CD4-positive, alpha-beta T cell treated with Interleukin-17A for 1 hour (primary cell): ENCODE data around the gene SEMA6B.

Experiments
- DNase-seq: peaks from one replicate; pipeline ENCODE4 v3.0.0-alpha.2; 2020

Gene SEMA6B

GRCh38 chr19:4586691-4587090 lies 27.2 kb upstream of the SEMA6B start:
- no peak for DNase-seq

- DNase-seq, result no peak
Observed at GRCh38 chr19:4586245-4586644, 26.8 kb upstream of the SEMA6B start.

GRCh38 chr19:4585556-4585955 lies 26.1 kb upstream of the SEMA6B start:
- DNase-seq, result no peak

GRCh38 chr19:4584670-4585460 lies 25.4 kb upstream of the SEMA6B start:
- no peak for DNase-seq

- DNase-seq, result no peak
Observed at GRCh38 chr19:4583961-4584669, 24.6 kb upstream of the SEMA6B start.

- no peak for DNase-seq
Observed at GRCh38 chr19:4582980-4583842, 23.7 kb upstream of the SEMA6B start.

- no peak for DNase-seq
Observed at GRCh38 chr19:4581666-4582553, 22.4 kb upstream of the SEMA6B start.

- DNase-seq, result no peak
Observed at GRCh38 chr19:4580961-4581665, 21.6 kb upstream of the SEMA6B start.

GRCh38 chr19:4580021-4580901 lies 20.8 kb upstream of the SEMA6B start:
- no peak for DNase-seq

GRCh38 chr19:4579389-4579788 lies 19.9 kb upstream of the SEMA6B start:
- DNase-seq, result no peak

- no peak for DNase-seq
Observed at GRCh38 chr19:4578552-4579248, 19.2 kb upstream of the SEMA6B start.

- no peak for DNase-seq
Observed at GRCh38 chr19:4577020-4577782, 17.7 kb upstream of the SEMA6B start.

- DNase-seq, result peak; percentile 65
Observed at GRCh38 chr19:4576016-4576933, 16.8 kb upstream of the SEMA6B start.

- no peak for DNase-seq
Observed at GRCh38 chr19:4575267-4576015, 16.0 kb upstream of the SEMA6B start.

GRCh38 chr19:4573682-4574081 lies 14.2 kb upstream of the SEMA6B start:
- no peak for DNase-seq

GRCh38 chr19:4571305-4571917 lies 11.9 kb upstream of the SEMA6B start:
- no peak for DNase-seq

GRCh38 chr19:4570916-4571304 lies 11.4 kb upstream of the SEMA6B start:
- no peak for DNase-seq
